Breast epithelium (tissue), 3 donors: ENCODE results near the gene AMPD2.

Source experiments
- CTCF ChIP-seq, 3 donors: fragments of 450-650 bp; IDR thresholded peaks; one replicate each; pipeline ENCODE4 v1.5.1; 2016 to 2017; ENCODE audit warnings: antibody characterized with exemption in 3 of 3, mild to moderate bottlenecking in 3 of 3, moderate library complexity in 3 of 3
- POLR2AphosphoS5 ChIP-seq, 3 donors: sonication (generic); formaldehyde crosslinking; IDR thresholded peaks; one replicate each; pipeline ENCODE4 v1.6.1; 2017; ENCODE audit warnings: antibody characterized with exemption in 3 of 3

GRCh38 chr1:109641861-109642260, 22.2 kb downstream of the AMPD2 start:
- TF ChIP-seq CTCF (IDR thresholded peaks at IDR 0.05): no peak
- no peak for TF ChIP-seq POLR2AphosphoS5 (IDR thresholded peaks at IDR 0.05)
